ENCODE measurements around the gene UGT1A10. TPM values are rescaled to one million over a fixed set of nuclear protein-coding genes. Genes with fewer than 3 reads are reported as not detected.

Gene UGT1A10
- total and polyA plus RNA-seq, 10 of the 15 experiments (the other 5 are each of a cell fraction or from before 2014, with no cell fraction given): not detected

GRCh38 chr2:233792720-233793119 is 156.5 kb downstream of the UGT1A10 start:
- 30% methylated on average over 7 of the region's 7 CpGs for WGBS (ENCODE audit: insufficient coverage, insufficient replicate concordance, low lambda C conversion rate, missing lambda C conversion rate)
- intact Hi-C loops (cut with micrococcal nuclease; ENCODE audit: unreplicated experiment): no loop called here

More at GRCh38 chr2:233792720-233793119, 156.5 kb downstream of the UGT1A10 start:
- RAD21 ChIA-PET (ENCODE audit: unreplicated experiment): no interaction called here
- Histone ChIP-seq H3K79me2 (ENCODE audit: control insufficient read depth, insufficient read depth, low read length) (no peaks in the 10 kb centered on the region), H3K9me3 (replicated peaks; ENCODE audit: control insufficient read depth, insufficient read depth, low read length) (no peaks in the 10 kb centered on the region), H3K27ac (ENCODE audit: control insufficient read depth, insufficient read depth) (no peak overlapping the region), H3K27me3 (replicated peaks in 1 of 2; ENCODE audit: control insufficient read depth in 2 of 2, insufficient read depth in 2 of 2, low read length in 1 of 2) (no peaks in the 10 kb centered on the region; a peak in 1 of 4 replicates), H2AFZ (ENCODE audit: control insufficient read depth, low read depth, low read length) (no peak overlapping the region), H3K4me2 (ENCODE audit: control insufficient read depth, insufficient read depth) (no peak overlapping the region), H3K4me3 (no peak overlapping the region), H3K9ac (ENCODE audit: control insufficient read depth, insufficient read depth, low read length) (no peak overlapping the region), H4K20me1 (ENCODE audit: control insufficient read depth, insufficient read depth) (no peaks in the 10 kb centered on the region), H3K4me1 (ENCODE audit: control insufficient read depth, insufficient read depth, low read length) (no peaks in the 10 kb centered on the region), H3K36me3 (ENCODE audit: control insufficient read depth in 2 of 2, insufficient read depth in 2 of 2, low read length in 1 of 2) (no peaks in the 10 kb centered on the region)
- SMC1A ChIA-PET (ENCODE audit: uncharacterized antibody, unreplicated experiment): no interaction called here
- DNase-seq (ENCODE audit: low read depth, low spot score): no peak
- ATAC-seq: no peak
- in situ Hi-C loops (cut with MboI): no loop called here
- POLR2A ChIA-PET: no interaction called here
- CTCF ChIA-PET: no interaction called here
- TF ChIP-seq SREBF2 (IDR thresholded peaks at IDR 0.05; ENCODE audit: low read length) (no peak), CUX1 (IDR thresholded peaks at IDR 0.05; ENCODE audit: insufficient replicate concordance, low read depth, low read length) (no peak), CREM (IDR thresholded peaks at IDR 0.05; ENCODE audit: low read depth) (no peak), RBBP5 (conservative IDR thresholded peaks at IDR 0.05) (no peak), ZBTB40 (IDR thresholded peaks at IDR 0.05; ENCODE audit: borderline replicate concordance) (no peak), IKZF1 (conservative IDR thresholded peaks at IDR 0.05) (no peak)
- BruUV-seq (replicated peaks): no TSS peak
- FAIRE-seq: no peak

Data from GM12878 (cell line).